Measurements from ENCODE around the gene HSFX1. TPM values are rescaled to one million over a fixed set of nuclear protein-coding genes. Genes with fewer than 3 reads are reported as not detected.
"Not testable (repeated sequence)": the region's sequence is repeated elsewhere in the genome, so short reads cannot be mapped to it uniquely, and the experiment has no call there.

The HSFX1 gene
- total RNA-seq, 1 experiment from 2014 or later = 0.44 TPM

- H3K4me2 ChIP-seq (ENCODE audit: low read length); H3K4me1 ChIP-seq (ENCODE audit: control insufficient read depth in 1 of 2, insufficient read depth in 2 of 2, low read length in 2 of 2); BruUV-seq (replicated peaks); CTCF ChIA-PET; H2AFZ ChIP-seq (ENCODE audit: low read depth, low read length, poor library complexity, severe bottlenecking); H3K36me3 ChIP-seq (ENCODE audit: control insufficient read depth in 1 of 2, insufficient read depth in 2 of 2, low read length in 2 of 2); H3K9me2 ChIP-seq (ENCODE audit: insufficient read depth); H3K27ac ChIP-seq (ENCODE audit: low read depth, low read length); H3K4me3 ChIP-seq (replicated peaks in 1 of 2; ENCODE audit: low read depth in 1 of 2, low read length in 2 of 2); RAD21 ChIA-PET (ENCODE audit: low non-redundant PET in 1 of 2, low total read pairs in 2 of 2, uncharacterized antibody in 2 of 2, unreplicated experiment in 2 of 2); DNase-seq (ENCODE audit: low read depth, low spot score); intact Hi-C loops (cut with micrococcal nuclease); ATAC-seq; H3K9ac ChIP-seq (ENCODE audit: low read length); H3K79me2 ChIP-seq (ENCODE audit: insufficient read depth, low read length); H3K9me3 ChIP-seq (ENCODE audit: control insufficient read depth in 1 of 2, insufficient read depth in 1 of 2, low read depth in 1 of 2, low read length in 2 of 2); H3K27me3 ChIP-seq (ENCODE audit: insufficient read depth, low read length); POLR2A ChIA-PET; H4K20me1 ChIP-seq (ENCODE audit: insufficient read depth): not testable (repeated sequence)
Observed at GRCh38 chrX:149770344-149770743, 3.5 kb upstream of the HSFX1 start.

- BruUV-seq (replicated peaks) = not testable (repeated sequence)
Observed at GRCh38 chrX:149773026-149773425, 842 bp upstream of the HSFX1 start.

DNA sequence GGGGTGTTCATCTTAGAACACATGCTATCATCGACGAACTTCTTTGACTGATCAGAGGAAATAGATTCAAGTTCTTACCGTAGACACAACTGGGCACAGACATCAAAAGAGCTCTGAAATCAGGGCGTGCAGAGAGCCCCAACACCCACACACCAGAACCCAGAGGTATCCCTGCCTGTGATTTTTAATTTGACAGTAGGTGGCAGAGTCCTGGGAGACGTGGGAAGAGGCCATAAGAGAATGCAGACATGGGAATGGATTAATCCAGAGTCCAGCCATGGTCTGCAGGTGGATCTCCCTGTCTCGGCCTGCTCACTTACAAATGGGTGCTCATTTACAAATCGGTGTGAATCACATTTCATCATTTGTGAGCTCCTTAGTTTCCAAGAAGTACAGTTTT is 4.1 kb downstream of the HSFX1 start:
- POLR2A ChIA-PET; H3K9ac ChIP-seq (ENCODE audit: low read length); H3K27me3 ChIP-seq (ENCODE audit: insufficient read depth, low read length); H3K9me2 ChIP-seq (ENCODE audit: insufficient read depth); H3K4me1 ChIP-seq (ENCODE audit: control insufficient read depth in 1 of 2, insufficient read depth in 2 of 2, low read length in 2 of 2); H3K36me3 ChIP-seq (ENCODE audit: control insufficient read depth in 1 of 2, insufficient read depth in 2 of 2, low read length in 2 of 2); H3K79me2 ChIP-seq (ENCODE audit: insufficient read depth, low read length); H3K4me2 ChIP-seq (ENCODE audit: low read length); H3K4me3 ChIP-seq (replicated peaks in 1 of 2; ENCODE audit: low read depth in 1 of 2, low read length in 2 of 2); DNase-seq (ENCODE audit: low read depth, low spot score); RAD21 ChIA-PET (ENCODE audit: low non-redundant PET in 1 of 2, low total read pairs in 2 of 2, uncharacterized antibody in 2 of 2, unreplicated experiment in 2 of 2); H2AFZ ChIP-seq (ENCODE audit: low read depth, low read length, poor library complexity, severe bottlenecking); BruUV-seq (replicated peaks); CTCF ChIA-PET; H3K27ac ChIP-seq (ENCODE audit: low read depth, low read length); H3K9me3 ChIP-seq (ENCODE audit: control insufficient read depth in 1 of 2, insufficient read depth in 1 of 2, low read depth in 1 of 2, low read length in 2 of 2); intact Hi-C loops (cut with micrococcal nuclease); H4K20me1 ChIP-seq (ENCODE audit: insufficient read depth): not testable (repeated sequence)
- peak; percentile 61; the same call in 1 of the 2 replicates for ATAC-seq

More at GRCh38 chrX:149773026-149773425, 842 bp upstream of the HSFX1 start:
- H3K27me3 ChIP-seq (ENCODE audit: insufficient read depth, low read length); H3K9me2 ChIP-seq (ENCODE audit: insufficient read depth); H2AFZ ChIP-seq (ENCODE audit: low read depth, low read length, poor library complexity, severe bottlenecking); ATAC-seq; H3K9ac ChIP-seq (ENCODE audit: low read length); H3K4me2 ChIP-seq (ENCODE audit: low read length); H3K27ac ChIP-seq (ENCODE audit: low read depth, low read length); intact Hi-C loops (cut with micrococcal nuclease); H3K9me3 ChIP-seq (ENCODE audit: control insufficient read depth in 1 of 2, insufficient read depth in 1 of 2, low read depth in 1 of 2, low read length in 2 of 2); H3K79me2 ChIP-seq (ENCODE audit: insufficient read depth, low read length); H3K4me1 ChIP-seq (ENCODE audit: control insufficient read depth in 1 of 2, insufficient read depth in 2 of 2, low read length in 2 of 2); POLR2A ChIA-PET; DNase-seq (ENCODE audit: low read depth, low spot score); CTCF ChIA-PET; H3K4me3 ChIP-seq (replicated peaks in 1 of 2; ENCODE audit: low read depth in 1 of 2, low read length in 2 of 2); H3K36me3 ChIP-seq (ENCODE audit: control insufficient read depth in 1 of 2, insufficient read depth in 2 of 2, low read length in 2 of 2); RAD21 ChIA-PET (ENCODE audit: low non-redundant PET in 1 of 2, low total read pairs in 2 of 2, uncharacterized antibody in 2 of 2, unreplicated experiment in 2 of 2); H4K20me1 ChIP-seq (ENCODE audit: insufficient read depth): not testable (repeated sequence)

- H3K4me2 ChIP-seq (ENCODE audit: low read length); H3K27ac ChIP-seq (ENCODE audit: low read depth, low read length); H3K9ac ChIP-seq (ENCODE audit: low read length); H3K36me3 ChIP-seq (ENCODE audit: control insufficient read depth in 1 of 2, insufficient read depth in 2 of 2, low read length in 2 of 2); H4K20me1 ChIP-seq (ENCODE audit: insufficient read depth); POLR2A ChIA-PET; H3K9me3 ChIP-seq (ENCODE audit: control insufficient read depth in 1 of 2, insufficient read depth in 1 of 2, low read depth in 1 of 2, low read length in 2 of 2); H3K4me3 ChIP-seq (replicated peaks in 1 of 2; ENCODE audit: low read depth in 1 of 2, low read length in 2 of 2); H3K79me2 ChIP-seq (ENCODE audit: insufficient read depth, low read length); CTCF ChIA-PET; BruUV-seq (replicated peaks); intact Hi-C loops (cut with micrococcal nuclease); DNase-seq (ENCODE audit: low read depth, low spot score); H2AFZ ChIP-seq (ENCODE audit: low read depth, low read length, poor library complexity, severe bottlenecking); H3K4me1 ChIP-seq (ENCODE audit: control insufficient read depth in 1 of 2, insufficient read depth in 2 of 2, low read length in 2 of 2); ATAC-seq; H3K9me2 ChIP-seq (ENCODE audit: insufficient read depth); RAD21 ChIA-PET (ENCODE audit: low non-redundant PET in 1 of 2, low total read pairs in 2 of 2, uncharacterized antibody in 2 of 2, unreplicated experiment in 2 of 2); H3K27me3 ChIP-seq (ENCODE audit: insufficient read depth, low read length): not testable (repeated sequence)
Observed at GRCh38 chrX:149781727-149782126, 7.9 kb downstream of the HSFX1 start, which contains the start of gene MAGEA9. MAGEA9 (plus strand) TSS chrX:149781930; CDS start chrX:149786211, 4,281 bp downstream.

DNA sequence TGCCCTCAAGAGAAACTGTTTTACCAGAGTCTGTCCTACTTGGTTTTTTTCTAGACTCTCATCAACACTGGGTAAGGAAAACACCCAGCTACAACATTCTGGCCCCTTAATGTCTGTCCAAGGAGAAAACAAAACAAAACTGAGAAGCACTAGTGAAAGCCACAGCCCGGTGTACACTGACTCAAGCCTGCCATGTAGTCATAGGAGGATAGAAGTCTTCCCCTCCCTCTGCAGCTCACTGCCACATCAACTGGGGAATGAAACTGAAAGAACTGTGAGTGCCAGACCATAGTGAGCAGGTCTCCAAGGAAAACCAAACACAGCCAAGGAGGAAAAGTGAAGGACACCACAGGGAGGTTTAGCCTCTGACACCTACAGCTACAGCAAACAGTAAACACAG is 21.7 kb downstream of the HSFX1 start:
- H3K4me3 ChIP-seq (replicated peaks in 1 of 2; ENCODE audit: low read depth in 1 of 2, low read length in 2 of 2); H3K4me2 ChIP-seq (ENCODE audit: low read length); H3K4me1 ChIP-seq (ENCODE audit: control insufficient read depth in 1 of 2, insufficient read depth in 2 of 2, low read length in 2 of 2); CTCF ChIA-PET; BruUV-seq (replicated peaks); POLR2A ChIA-PET; RAD21 ChIA-PET (ENCODE audit: low non-redundant PET in 1 of 2, low total read pairs in 2 of 2, uncharacterized antibody in 2 of 2, unreplicated experiment in 2 of 2); H3K36me3 ChIP-seq (ENCODE audit: control insufficient read depth in 1 of 2, insufficient read depth in 2 of 2, low read length in 2 of 2); H3K9ac ChIP-seq (ENCODE audit: low read length); H3K9me2 ChIP-seq (ENCODE audit: insufficient read depth); H3K79me2 ChIP-seq (ENCODE audit: insufficient read depth, low read length); H3K9me3 ChIP-seq (ENCODE audit: control insufficient read depth in 1 of 2, insufficient read depth in 1 of 2, low read depth in 1 of 2, low read length in 2 of 2); H4K20me1 ChIP-seq (ENCODE audit: insufficient read depth); intact Hi-C loops (cut with micrococcal nuclease); DNase-seq (ENCODE audit: low read depth, low spot score); H2AFZ ChIP-seq (ENCODE audit: low read depth, low read length, poor library complexity, severe bottlenecking); H3K27ac ChIP-seq (ENCODE audit: low read depth, low read length); H3K27me3 ChIP-seq (ENCODE audit: insufficient read depth, low read length); ATAC-seq: not testable (repeated sequence)
